Measurements from ENCODE around the gene SLC25A22. TPM values are rescaled to one million over a fixed set of nuclear protein-coding genes. Genes with fewer than 3 reads are reported as not detected.

Gene SLC25A22
- total and polyA plus RNA-seq, 10 of the 15 experiments (the other 5 are each of a cell fraction or from before 2014, with no cell fraction given) = 0.27 to 27.0 (median 8.2) TPM

- peak; percentile 52 for ATAC-seq
- TF ChIP-seq USF1 (IDR thresholded peaks at IDR 0.05; ENCODE audit: borderline replicate concordance, extremely low read length, insufficient read depth, low read depth, low read length) (no peak), KDM1A (IDR thresholded peaks at IDR 0.05; ENCODE audit: borderline replicate concordance) (no peak), ESRRA (IDR thresholded peaks at IDR 0.05; ENCODE audit: low read length) (peak; percentile 80; the same call in 1 of the 2 replicates), BHLHE40 (IDR thresholded peaks at IDR 0.05; ENCODE audit: borderline replicate concordance in 1 of 2, low read depth in 2 of 2, low read length in 1 of 2) (peak in 1 of 2 experiments; percentile 59; a peak in 2 of 4 replicates), MEF2B (IDR thresholded peaks at IDR 0.05; ENCODE audit: partially characterized antibody, poor library complexity, severe bottlenecking) (no peak), TAF1 (IDR thresholded peaks at IDR 0.05; ENCODE audit: borderline replicate concordance, low read depth, low read length) (no peak), ETV6 (conservative IDR thresholded peaks at IDR 0.05 in 1 of 2, IDR thresholded peaks at IDR 0.05 in 1 of 2; ENCODE audit: borderline replicate concordance in 1 of 2, low read depth in 1 of 2) (no peak), SMARCA5 (IDR thresholded peaks at IDR 0.05) (no peak), NR2C2 (IDR thresholded peaks at IDR 0.05; ENCODE audit: borderline replicate concordance, control insufficient read depth, insufficient read length, low read depth) (no peak), PML (IDR thresholded peaks at IDR 0.05; ENCODE audit: low read length) (no peak), NR2F1 (conservative IDR thresholded peaks at IDR 0.05) (peak; percentile 59; the same call in 1 of the 2 replicates), ZNF207 (IDR thresholded peaks at IDR 0.05; ENCODE audit: borderline replicate concordance) (no peak), CBX3 (IDR thresholded peaks at IDR 0.05; ENCODE audit: borderline replicate concordance, low read depth) (no peak), PAX8 (IDR thresholded peaks at IDR 0.05) (no peak), ZSCAN29 (IDR thresholded peaks at IDR 0.05) (no peak), RUNX3 (IDR thresholded peaks at IDR 0.05; ENCODE audit: low read length) (peak; percentile 46), ATF2 (IDR thresholded peaks at IDR 0.05; ENCODE audit: low read length) (no peak), CHD1 (IDR thresholded peaks at IDR 0.05; ENCODE audit: low read depth, low read length) (no peak), WRNIP1 (IDR thresholded peaks at IDR 0.05; ENCODE audit: borderline replicate concordance, low read depth, low read length) (no peak), SMAD1 (IDR thresholded peaks at IDR 0.05; ENCODE audit: low read depth, partially characterized antibody) (no peak), POLR2A (IDR thresholded peaks at IDR 0.05; ENCODE audit: low read depth, low read length) (0 out of 2 replicates have a peak, but pooled peaks have one; percentile 6), TCF12 (IDR thresholded peaks at IDR 0.05; ENCODE audit: low read depth, low read length) (peak; percentile 94), SMAD5 (IDR thresholded peaks at IDR 0.05; ENCODE audit: low read depth) (no peak), FOS (IDR thresholded peaks at IDR 0.05; ENCODE audit: borderline replicate concordance, extremely low read depth, insufficient read length) (no peak)
Observed at GRCh38 chr11:788953-789940, 8.8 kb downstream of the SLC25A22 start.

More at GRCh38 chr11:788953-789940, 8.8 kb downstream of the SLC25A22 start:
- FAIRE-seq (no peak), DNase-seq (ENCODE audit: low read depth, low spot score) (no peak)
- Histone ChIP-seq H4K20me1 (ENCODE audit: control insufficient read depth, insufficient read depth) (no peaks in the 10 kb centered on the region), H3K27me3 (replicated peaks in 1 of 2; ENCODE audit: control insufficient read depth in 2 of 2, insufficient read depth in 2 of 2, low read length in 1 of 2) (no peaks in the 10 kb centered on the region), H3K4me3 (peak overlapping the region; percentile 63; the same call in 1 of the 2 replicates), H3K36me3 (ENCODE audit: control insufficient read depth in 2 of 2, insufficient read depth in 2 of 2, low read length in 1 of 2) (peaks cover 0 to 9% of the 10 kb centered on the region in 2 experiments; a peak in 2 of 4 replicates), H3K27ac (ENCODE audit: control insufficient read depth, insufficient read depth) (peak overlapping the region; percentile 11; the same call in 1 of the 2 replicates), H2AFZ (ENCODE audit: control insufficient read depth, low read depth, low read length) (no peak overlapping the region), H3K9ac (ENCODE audit: control insufficient read depth, insufficient read depth, low read length) (peak overlapping the region; percentile 56), H3K4me2 (ENCODE audit: control insufficient read depth, insufficient read depth) (peak overlapping the region; percentile 59), H3K4me1 (ENCODE audit: control insufficient read depth, insufficient read depth, low read length) (peaks cover 7% of the 10 kb centered on the region), H3K9me3 (replicated peaks; ENCODE audit: control insufficient read depth, insufficient read depth, low read length) (no peaks in the 10 kb centered on the region), H3K79me2 (ENCODE audit: control insufficient read depth, insufficient read depth, low read length) (no peaks in the 10 kb centered on the region)
- BruUV-seq (replicated peaks) = no TSS peak
- CTCF ChIA-PET = no interaction called here
- POLR2A ChIA-PET = interaction anchor here (0.6 kb wide), 1 partner anchor 157 kb away, joined by 4 read pairs; no protein-coding TSS in a partner anchor
- intact Hi-C loops (cut with micrococcal nuclease; ENCODE audit: unreplicated experiment) (no loop called here), in situ Hi-C loops (cut with MboI) (no loop called here)
- 15% methylated on average over 31 of the region's 31 CpGs for WGBS (ENCODE audit: insufficient coverage, insufficient replicate concordance, low lambda C conversion rate, missing lambda C conversion rate)
- RAD21 ChIA-PET (ENCODE audit: unreplicated experiment) = no interaction called here
- SMC1A ChIA-PET (ENCODE audit: uncharacterized antibody, unreplicated experiment) = no interaction called here
